ENCODE results near the gene NANOS2. TPM values are rescaled to one million over a fixed set of nuclear protein-coding genes. Genes with fewer than 3 reads are reported as not detected.

Gene NANOS2
- total and polyA plus RNA-seq, 2 of the 13 experiments (the other 11 are each of a cell fraction or from before 2014, with no cell fraction given) = not detected

DNA sequence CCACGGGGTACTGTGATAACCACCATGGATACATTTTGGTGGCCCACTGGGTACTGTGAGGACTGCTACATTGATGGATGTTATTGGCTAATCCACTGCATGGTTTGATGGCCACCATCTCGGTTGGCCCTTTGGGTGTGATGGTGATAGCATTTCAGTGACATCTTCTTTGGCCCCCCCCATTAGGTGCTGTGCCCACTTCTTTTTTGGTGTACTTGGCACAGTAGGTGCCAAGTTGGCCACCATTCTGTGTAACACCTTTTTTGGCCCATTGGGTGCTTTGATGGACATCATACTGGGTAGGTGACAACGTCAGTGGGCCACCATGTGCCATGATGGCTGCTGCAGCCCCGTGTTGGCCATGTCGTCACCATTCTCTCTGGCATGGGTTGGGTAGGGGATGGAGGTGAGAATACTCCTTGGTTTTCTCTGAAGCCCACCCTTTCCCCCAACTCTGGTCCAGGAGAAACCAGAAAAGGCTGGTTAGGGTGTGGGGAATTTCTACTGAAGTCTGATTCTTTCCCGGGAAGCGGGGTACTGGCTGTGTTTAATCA lies 41.3 kb downstream of the NANOS2 start (continued):
- TF ChIP-seq, protein P1, sequence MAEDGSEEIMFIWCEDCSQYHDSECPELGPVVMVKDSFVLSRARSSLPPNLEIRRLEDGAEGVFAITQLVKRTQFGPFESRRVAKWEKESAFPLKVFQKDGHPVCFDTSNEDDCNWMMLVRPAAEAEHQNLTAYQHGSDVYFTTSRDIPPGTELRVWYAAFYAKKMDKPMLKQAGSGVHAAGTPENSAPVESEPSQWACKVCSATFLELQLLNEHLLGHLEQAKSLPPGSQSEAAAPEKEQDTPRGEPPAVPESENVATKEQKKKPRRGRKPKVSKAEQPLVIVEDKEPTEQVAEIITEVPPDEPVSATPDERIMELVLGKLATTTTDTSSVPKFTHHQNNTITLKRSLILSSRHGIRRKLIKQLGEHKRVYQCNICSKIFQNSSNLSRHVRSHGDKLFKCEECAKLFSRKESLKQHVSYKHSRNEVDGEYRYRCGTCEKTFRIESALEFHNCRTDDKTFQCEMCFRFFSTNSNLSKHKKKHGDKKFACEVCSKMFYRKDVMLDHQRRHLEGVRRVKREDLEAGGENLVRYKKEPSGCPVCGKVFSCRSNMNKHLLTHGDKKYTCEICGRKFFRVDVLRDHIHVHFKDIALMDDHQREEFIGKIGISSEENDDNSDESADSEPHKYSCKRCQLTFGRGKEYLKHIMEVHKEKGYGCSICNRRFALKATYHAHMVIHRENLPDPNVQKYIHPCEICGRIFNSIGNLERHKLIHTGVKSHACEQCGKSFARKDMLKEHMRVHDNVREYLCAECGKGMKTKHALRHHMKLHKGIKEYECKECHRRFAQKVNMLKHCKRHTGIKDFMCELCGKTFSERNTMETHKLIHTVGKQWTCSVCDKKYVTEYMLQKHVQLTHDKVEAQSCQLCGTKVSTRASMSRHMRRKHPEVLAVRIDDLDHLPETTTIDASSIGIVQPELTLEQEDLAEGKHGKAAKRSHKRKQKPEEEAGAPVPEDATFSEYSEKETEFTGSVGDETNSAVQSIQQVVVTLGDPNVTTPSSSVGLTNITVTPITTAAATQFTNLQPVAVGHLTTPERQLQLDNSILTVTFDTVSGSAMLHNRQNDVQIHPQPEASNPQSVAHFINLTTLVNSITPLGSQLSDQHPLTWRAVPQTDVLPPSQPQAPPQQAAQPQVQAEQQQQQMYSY (CRISPR knock-in tag; IDR thresholded peaks at IDR 0.05) = no peak
- TF ChIP-seq, protein P2, sequence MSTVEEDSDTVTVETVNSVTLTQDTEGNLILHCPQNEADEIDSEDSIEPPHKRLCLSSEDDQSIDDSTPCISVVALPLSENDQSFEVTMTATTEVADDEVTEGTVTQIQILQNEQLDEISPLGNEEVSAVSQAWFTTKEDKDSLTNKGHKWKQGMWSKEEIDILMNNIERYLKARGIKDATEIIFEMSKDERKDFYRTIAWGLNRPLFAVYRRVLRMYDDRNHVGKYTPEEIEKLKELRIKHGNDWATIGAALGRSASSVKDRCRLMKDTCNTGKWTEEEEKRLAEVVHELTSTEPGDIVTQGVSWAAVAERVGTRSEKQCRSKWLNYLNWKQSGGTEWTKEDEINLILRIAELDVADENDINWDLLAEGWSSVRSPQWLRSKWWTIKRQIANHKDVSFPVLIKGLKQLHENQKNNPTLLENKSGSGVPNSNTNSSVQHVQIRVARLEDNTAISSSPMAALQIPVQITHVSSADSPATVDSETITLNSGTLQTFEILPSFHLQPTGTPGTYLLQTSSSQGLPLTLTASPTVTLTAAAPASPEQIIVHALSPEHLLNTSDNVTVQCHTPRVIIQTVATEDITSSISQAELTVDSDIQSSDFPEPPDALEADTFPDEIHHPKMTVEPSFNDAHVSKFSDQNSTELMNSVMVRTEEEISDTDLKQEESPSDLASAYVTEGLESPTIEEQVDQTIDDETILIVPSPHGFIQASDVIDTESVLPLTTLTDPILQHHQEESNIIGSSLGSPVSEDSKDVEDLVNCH (CRISPR knock-in tag; IDR thresholded peaks at IDR 0.05) = no peak
- TF ChIP-seq POLR2G (IDR thresholded peaks at IDR 0.05; ENCODE audit: low read depth, low read length) (peak; percentile 18), MTA1 (CRISPR knock-in tag; IDR thresholded peaks at IDR 0.05; ENCODE audit: borderline replicate concordance) (no peak), NFE2 (CRISPR knock-in tag; IDR thresholded peaks at IDR 0.05) (no peak), ZNF207 (IDR thresholded peaks at IDR 0.05; ENCODE audit: borderline replicate concordance) (no peak), EHMT2 (IDR thresholded peaks at IDR 0.05; ENCODE audit: borderline replicate concordance, low read depth, low read length) (peak; percentile 80; the same call in 1 of the 2 replicates)
- TF ChIP-seq, protein P3, sequence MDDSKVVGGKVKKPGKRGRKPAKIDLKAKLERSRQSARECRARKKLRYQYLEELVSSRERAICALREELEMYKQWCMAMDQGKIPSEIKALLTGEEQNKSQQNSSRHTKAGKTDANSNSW (CRISPR knock-in tag; IDR thresholded peaks at IDR 0.05; ENCODE audit: borderline replicate concordance) = no peak
- TF ChIP-seq, protein P4, sequence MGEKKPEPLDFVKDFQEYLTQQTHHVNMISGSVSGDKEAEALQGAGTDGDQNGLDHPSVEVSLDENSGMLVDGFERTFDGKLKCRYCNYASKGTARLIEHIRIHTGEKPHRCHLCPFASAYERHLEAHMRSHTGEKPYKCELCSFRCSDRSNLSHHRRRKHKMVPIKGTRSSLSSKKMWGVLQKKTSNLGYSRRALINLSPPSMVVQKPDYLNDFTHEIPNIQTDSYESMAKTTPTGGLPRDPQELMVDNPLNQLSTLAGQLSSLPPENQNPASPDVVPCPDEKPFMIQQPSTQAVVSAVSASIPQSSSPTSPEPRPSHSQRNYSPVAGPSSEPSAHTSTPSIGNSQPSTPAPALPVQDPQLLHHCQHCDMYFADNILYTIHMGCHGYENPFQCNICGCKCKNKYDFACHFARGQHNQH (CRISPR knock-in tag; IDR thresholded peaks at IDR 0.05) = no peak

All from HepG2 (cell line).